GM23338 (cell line): ENCODE measurements around the gene UNK. TPM values are rescaled to one million over a fixed set of nuclear protein-coding genes. Genes with fewer than 3 reads are reported as not detected.

Experiments
- ATAC-seq: fragments of 200-7000 bp; cut with Tn5 transposase; 3 replicates; pipeline ENCODE4 v1.9.1; 2020
- DNase-seq: peaks from one replicate; pipeline ENCODE4 v3.0.0-alpha.2; 2015; ENCODE audit warnings: low spot score
- H2AFZ ChIP-seq: fragments of 200-600 bp; sonication (generic); 2 replicates; pipeline ENCODE4 v1.8.0; 2016; ENCODE audit warnings: antibody characterized with exemption, mild to moderate bottlenecking, moderate library complexity
- H3F3A ChIP-seq: fragments of 200-600 bp; sonication (generic); replicated peaks from 2 replicates; pipeline ENCODE4 v1.8.0; 2017; ENCODE audit warnings: antibody characterized with exemption, mixed run types, low read depth
- H3K27ac ChIP-seq: fragments of 200-600 bp; sonication (generic); 2 replicates; pipeline ENCODE4 v1.6.1; 2016; ENCODE audit warnings: low read depth
- H3K27me3 ChIP-seq: fragments of 200-600 bp; sonication (generic); 2 replicates; pipeline ENCODE4 v1.8.0; 2016; ENCODE audit warnings: mild to moderate bottlenecking, mixed run types, moderate library complexity; ENCODE audit not compliant: insufficient read depth
- H3K36me3 ChIP-seq: fragments of 200-600 bp; sonication (generic); 2 replicates; pipeline ENCODE4 v1.8.0; 2016; ENCODE audit warnings: mild to moderate bottlenecking; ENCODE audit not compliant: insufficient read depth
- H3K4me1 ChIP-seq: fragments of 200-600 bp; sonication (generic); 2 replicates; pipeline ENCODE4 v1.8.0; 2016; ENCODE audit warnings: mild to moderate bottlenecking, moderate library complexity; ENCODE audit not compliant: insufficient read depth
- H3K4me2 ChIP-seq: fragments of 200-600 bp; sonication (generic); 2 replicates; pipeline ENCODE4 v1.7.1; 2017; ENCODE audit warnings: mixed run types
- H3K4me3 ChIP-seq: fragments of 200-600 bp; sonication (generic); 2 replicates; pipeline ENCODE4 v1.6.1; 2016; ENCODE audit warnings: mixed run types
- H3K79me2 ChIP-seq: fragments of 200-600 bp; sonication (generic); replicated peaks from 2 replicates; pipeline ENCODE4 v1.8.0; 2017; ENCODE audit warnings: mild to moderate bottlenecking; ENCODE audit not compliant: insufficient read depth
- H3K9me2 ChIP-seq: fragments of 200-600 bp; sonication (generic); 2 replicates; pipeline ENCODE4 v1.8.0; 2017; ENCODE audit not compliant: insufficient read depth
- H4K20me1 ChIP-seq: fragments of 200-600 bp; sonication (generic); replicated peaks from 2 replicates; pipeline ENCODE4 v1.8.0; 2017; ENCODE audit warnings: mild to moderate bottlenecking; ENCODE audit not compliant: insufficient read depth
- H3K27ac Mint-ChIP-seq: 2 replicates; pipeline ENCODE4 v1.8.0; 2020; ENCODE audit warnings: inconsistent platforms, mild to moderate bottlenecking, moderate library complexity, mixed read lengths
- H3K27me3 Mint-ChIP-seq: 3 replicates; pipeline ENCODE4 v1.8.0; 2022; ENCODE audit warnings: low read depth, mild to moderate bottlenecking, moderate library complexity, mixed read lengths, inconsistent platforms; ENCODE audit not compliant: insufficient read depth, poor library complexity
- H3K36me3 Mint-ChIP-seq: 3 replicates; pipeline ENCODE4 v1.8.0; 2021; ENCODE audit warnings: low read depth, mild to moderate bottlenecking, inconsistent platforms, moderate library complexity, mixed read lengths
- H3K4me1 Mint-ChIP-seq: 3 replicates; pipeline ENCODE4 v1.8.0; 2020; ENCODE audit warnings: mild to moderate bottlenecking, inconsistent platforms, mixed read lengths
- H3K4me3 Mint-ChIP-seq: 3 replicates; pipeline ENCODE4 v1.8.0; 2021; ENCODE audit warnings: moderate library complexity, mild to moderate bottlenecking, inconsistent platforms, mixed read lengths
- H3K9me3 Mint-ChIP-seq: 3 replicates; pipeline ENCODE4 v1.8.0; 2020; ENCODE audit warnings: moderate library complexity, mild to moderate bottlenecking, inconsistent platforms, mixed read lengths
- CREB1 ChIP-seq: fragments of 250-450 bp; sonication (Bioruptor Pico); IDR thresholded peaks from 2 replicates; pipeline ENCODE4 v1.5.0; 2020; ENCODE audit warnings: low read depth, mild to moderate bottlenecking, moderate library complexity
- JUNB ChIP-seq: IDR thresholded peaks from one replicate; pipeline ENCODE4 v1.6.1; 2016; ENCODE audit warnings: antibody characterized with exemption; ENCODE audit not compliant: unreplicated experiment
- NANOG ChIP-seq: IDR thresholded peaks from 2 replicates; pipeline ENCODE4 v1.6.1; 2016; ENCODE audit warnings: antibody characterized with exemption, borderline replicate concordance
- POLR2AphosphoS5 ChIP-seq: IDR thresholded peaks from 2 replicates; pipeline ENCODE4 v1.6.1; 2016; ENCODE audit warnings: antibody characterized with exemption, low read depth
- ZNF114 ChIP-seq: fragments of 250-450 bp; sonication (Bioruptor Pico); IDR thresholded peaks from 2 replicates; pipeline ENCODE4 v1.5.0; 2020; ENCODE audit warnings: mild to moderate bottlenecking, moderate library complexity
- ZNF331 ChIP-seq: fragments of 250-450 bp; sonication (Bioruptor Pico); IDR thresholded peaks from 2 replicates; pipeline ENCODE4 v1.5.0; 2020; ENCODE audit warnings: low read depth, mild to moderate bottlenecking, moderate library complexity
- polyA plus RNA-seq: library from polyadenylated mRNA; unstranded; fragments of >200 nt; fragmentation: Nextera tagmentation; extraction: Ambion mirVana; gene quantifications from 2 replicates; pipeline ENCODE4 v1.2.1, GENCODE V29; 2016
- total RNA-seq: library from RNA; depleted of rRNA; stranded (reverse); fragments of >200 nt; shearing (Covaris generic); gene quantifications from 2 replicates; pipeline ENCODE4 v1.2.3, GENCODE V29; 2014
- TF ChIP-seq, protein P1 (sequence below): IDR thresholded peaks from 2 replicates; pipeline ENCODE4 v1.6.1; 2016; ENCODE audit warnings: antibody characterized with exemption
- TF ChIP-seq, protein P2 (sequence below): IDR thresholded peaks from one replicate; pipeline ENCODE4 v1.6.1; 2018; ENCODE audit warnings: antibody characterized with exemption; ENCODE audit not compliant: unreplicated experiment
- TF ChIP-seq, protein P3 (sequence below): fragments of 250-450 bp; sonication (Bioruptor Pico); IDR thresholded peaks from 2 replicates; pipeline ENCODE4 v1.5.0; 2020; ENCODE audit warnings: mild to moderate bottlenecking, moderate library complexity

UNK gene
- total and polyA plus RNA-seq, 2 experiments from 2014 or later = 21.8 to 65.2 TPM

DNA sequence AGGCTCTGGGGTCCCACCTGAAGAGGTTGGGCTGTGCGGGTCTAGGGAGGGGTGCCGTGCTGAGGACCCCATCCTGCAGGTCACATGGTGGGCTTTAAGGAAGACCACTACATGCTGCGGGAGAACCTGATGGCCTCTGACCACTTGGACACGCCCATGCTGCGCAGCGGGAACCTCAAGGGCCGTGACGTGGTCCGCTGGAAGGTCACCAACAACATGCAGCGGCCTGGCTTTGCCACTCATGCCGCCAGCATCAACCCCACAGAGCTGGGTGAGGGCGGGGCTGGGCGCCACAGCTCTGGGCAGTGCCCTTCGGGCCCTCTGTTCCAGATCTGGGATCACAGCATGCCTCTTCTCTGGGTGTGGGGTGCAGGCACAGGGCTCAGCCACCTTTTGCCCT, 44.8 kb upstream of the UNK start (continued):
- TF ChIP-seq, protein P1, sequence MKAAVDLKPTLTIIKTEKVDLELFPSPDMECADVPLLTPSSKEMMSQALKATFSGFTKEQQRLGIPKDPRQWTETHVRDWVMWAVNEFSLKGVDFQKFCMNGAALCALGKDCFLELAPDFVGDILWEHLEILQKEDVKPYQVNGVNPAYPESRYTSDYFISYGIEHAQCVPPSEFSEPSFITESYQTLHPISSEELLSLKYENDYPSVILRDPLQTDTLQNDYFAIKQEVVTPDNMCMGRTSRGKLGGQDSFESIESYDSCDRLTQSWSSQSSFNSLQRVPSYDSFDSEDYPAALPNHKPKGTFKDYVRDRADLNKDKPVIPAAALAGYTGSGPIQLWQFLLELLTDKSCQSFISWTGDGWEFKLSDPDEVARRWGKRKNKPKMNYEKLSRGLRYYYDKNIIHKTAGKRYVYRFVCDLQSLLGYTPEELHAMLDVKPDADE = no peak
- TF ChIP-seq, protein P2, sequence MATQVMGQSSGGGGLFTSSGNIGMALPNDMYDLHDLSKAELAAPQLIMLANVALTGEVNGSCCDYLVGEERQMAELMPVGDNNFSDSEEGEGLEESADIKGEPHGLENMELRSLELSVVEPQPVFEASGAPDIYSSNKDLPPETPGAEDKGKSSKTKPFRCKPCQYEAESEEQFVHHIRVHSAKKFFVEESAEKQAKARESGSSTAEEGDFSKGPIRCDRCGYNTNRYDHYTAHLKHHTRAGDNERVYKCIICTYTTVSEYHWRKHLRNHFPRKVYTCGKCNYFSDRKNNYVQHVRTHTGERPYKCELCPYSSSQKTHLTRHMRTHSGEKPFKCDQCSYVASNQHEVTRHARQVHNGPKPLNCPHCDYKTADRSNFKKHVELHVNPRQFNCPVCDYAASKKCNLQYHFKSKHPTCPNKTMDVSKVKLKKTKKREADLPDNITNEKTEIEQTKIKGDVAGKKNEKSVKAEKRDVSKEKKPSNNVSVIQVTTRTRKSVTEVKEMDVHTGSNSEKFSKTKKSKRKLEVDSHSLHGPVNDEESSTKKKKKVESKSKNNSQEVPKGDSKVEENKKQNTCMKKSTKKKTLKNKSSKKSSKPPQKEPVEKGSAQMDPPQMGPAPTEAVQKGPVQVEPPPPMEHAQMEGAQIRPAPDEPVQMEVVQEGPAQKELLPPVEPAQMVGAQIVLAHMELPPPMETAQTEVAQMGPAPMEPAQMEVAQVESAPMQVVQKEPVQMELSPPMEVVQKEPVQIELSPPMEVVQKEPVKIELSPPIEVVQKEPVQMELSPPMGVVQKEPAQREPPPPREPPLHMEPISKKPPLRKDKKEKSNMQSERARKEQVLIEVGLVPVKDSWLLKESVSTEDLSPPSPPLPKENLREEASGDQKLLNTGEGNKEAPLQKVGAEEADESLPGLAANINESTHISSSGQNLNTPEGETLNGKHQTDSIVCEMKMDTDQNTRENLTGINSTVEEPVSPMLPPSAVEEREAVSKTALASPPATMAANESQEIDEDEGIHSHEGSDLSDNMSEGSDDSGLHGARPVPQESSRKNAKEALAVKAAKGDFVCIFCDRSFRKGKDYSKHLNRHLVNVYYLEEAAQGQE = no peak

DNA sequence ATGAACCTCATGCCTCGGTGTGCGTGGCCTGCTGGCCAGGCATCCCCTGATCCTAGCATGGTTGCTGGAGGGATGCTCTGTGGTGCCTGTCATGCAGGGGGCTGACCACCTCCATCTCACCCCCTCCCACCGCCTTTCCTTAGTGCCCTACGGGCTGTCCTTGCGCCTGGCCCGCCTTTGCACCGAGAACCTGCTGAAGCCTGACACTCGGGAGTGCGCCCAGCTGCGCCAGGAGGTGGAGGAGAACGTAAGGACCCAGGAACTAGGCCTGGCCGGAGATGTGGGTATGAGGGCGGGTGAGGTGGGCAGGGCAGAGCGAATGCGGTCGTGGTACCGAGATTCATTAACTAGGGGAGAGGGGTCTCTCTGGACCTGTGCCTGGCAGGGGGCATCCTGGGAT, 44.4 kb upstream of the UNK start:
- no peaks in the 10 kb centered on the region for H3K79me2 ChIP-seq
- no peak overlapping the region for H2AFZ ChIP-seq
- no peak for DNase-seq
- H3K27ac ChIP-seq = no peak overlapping the region
- H3K9me2 ChIP-seq = no peaks in the 10 kb centered on the region
- no peaks in the 10 kb centered on the region for H4K20me1 ChIP-seq
- Mint-ChIP-seq H3K27me3 (peaks cover 6% of the 10 kb centered on the region), H3K4me3 (no peak overlapping the region), H3K4me1 (0 out of 3 replicates have a peak, but pooled peaks cover 6% of the 10 kb centered on the region), H3K9me3 (no peaks in the 10 kb centered on the region), H3K27ac (no peak overlapping the region), H3K36me3 (no peaks in the 10 kb centered on the region; the same call in 2 of the 3 replicates)
- no peaks in the 10 kb centered on the region for H3K4me1 ChIP-seq
- H3K4me3 ChIP-seq = no peak overlapping the region
- no peaks in the 10 kb centered on the region for H3K27me3 ChIP-seq
- no peak overlapping the region for H3K4me2 ChIP-seq
- TF ChIP-seq ZNF331 (CRISPR knock-in tag) = no peak
- TF ChIP-seq ZNF114 (CRISPR knock-in tag) = no peak
- TF ChIP-seq JUNB = no peak
- no peak for TF ChIP-seq CREB1 (CRISPR knock-in tag)
- TF ChIP-seq POLR2AphosphoS5 = no peak
- TF ChIP-seq, protein P3, sequence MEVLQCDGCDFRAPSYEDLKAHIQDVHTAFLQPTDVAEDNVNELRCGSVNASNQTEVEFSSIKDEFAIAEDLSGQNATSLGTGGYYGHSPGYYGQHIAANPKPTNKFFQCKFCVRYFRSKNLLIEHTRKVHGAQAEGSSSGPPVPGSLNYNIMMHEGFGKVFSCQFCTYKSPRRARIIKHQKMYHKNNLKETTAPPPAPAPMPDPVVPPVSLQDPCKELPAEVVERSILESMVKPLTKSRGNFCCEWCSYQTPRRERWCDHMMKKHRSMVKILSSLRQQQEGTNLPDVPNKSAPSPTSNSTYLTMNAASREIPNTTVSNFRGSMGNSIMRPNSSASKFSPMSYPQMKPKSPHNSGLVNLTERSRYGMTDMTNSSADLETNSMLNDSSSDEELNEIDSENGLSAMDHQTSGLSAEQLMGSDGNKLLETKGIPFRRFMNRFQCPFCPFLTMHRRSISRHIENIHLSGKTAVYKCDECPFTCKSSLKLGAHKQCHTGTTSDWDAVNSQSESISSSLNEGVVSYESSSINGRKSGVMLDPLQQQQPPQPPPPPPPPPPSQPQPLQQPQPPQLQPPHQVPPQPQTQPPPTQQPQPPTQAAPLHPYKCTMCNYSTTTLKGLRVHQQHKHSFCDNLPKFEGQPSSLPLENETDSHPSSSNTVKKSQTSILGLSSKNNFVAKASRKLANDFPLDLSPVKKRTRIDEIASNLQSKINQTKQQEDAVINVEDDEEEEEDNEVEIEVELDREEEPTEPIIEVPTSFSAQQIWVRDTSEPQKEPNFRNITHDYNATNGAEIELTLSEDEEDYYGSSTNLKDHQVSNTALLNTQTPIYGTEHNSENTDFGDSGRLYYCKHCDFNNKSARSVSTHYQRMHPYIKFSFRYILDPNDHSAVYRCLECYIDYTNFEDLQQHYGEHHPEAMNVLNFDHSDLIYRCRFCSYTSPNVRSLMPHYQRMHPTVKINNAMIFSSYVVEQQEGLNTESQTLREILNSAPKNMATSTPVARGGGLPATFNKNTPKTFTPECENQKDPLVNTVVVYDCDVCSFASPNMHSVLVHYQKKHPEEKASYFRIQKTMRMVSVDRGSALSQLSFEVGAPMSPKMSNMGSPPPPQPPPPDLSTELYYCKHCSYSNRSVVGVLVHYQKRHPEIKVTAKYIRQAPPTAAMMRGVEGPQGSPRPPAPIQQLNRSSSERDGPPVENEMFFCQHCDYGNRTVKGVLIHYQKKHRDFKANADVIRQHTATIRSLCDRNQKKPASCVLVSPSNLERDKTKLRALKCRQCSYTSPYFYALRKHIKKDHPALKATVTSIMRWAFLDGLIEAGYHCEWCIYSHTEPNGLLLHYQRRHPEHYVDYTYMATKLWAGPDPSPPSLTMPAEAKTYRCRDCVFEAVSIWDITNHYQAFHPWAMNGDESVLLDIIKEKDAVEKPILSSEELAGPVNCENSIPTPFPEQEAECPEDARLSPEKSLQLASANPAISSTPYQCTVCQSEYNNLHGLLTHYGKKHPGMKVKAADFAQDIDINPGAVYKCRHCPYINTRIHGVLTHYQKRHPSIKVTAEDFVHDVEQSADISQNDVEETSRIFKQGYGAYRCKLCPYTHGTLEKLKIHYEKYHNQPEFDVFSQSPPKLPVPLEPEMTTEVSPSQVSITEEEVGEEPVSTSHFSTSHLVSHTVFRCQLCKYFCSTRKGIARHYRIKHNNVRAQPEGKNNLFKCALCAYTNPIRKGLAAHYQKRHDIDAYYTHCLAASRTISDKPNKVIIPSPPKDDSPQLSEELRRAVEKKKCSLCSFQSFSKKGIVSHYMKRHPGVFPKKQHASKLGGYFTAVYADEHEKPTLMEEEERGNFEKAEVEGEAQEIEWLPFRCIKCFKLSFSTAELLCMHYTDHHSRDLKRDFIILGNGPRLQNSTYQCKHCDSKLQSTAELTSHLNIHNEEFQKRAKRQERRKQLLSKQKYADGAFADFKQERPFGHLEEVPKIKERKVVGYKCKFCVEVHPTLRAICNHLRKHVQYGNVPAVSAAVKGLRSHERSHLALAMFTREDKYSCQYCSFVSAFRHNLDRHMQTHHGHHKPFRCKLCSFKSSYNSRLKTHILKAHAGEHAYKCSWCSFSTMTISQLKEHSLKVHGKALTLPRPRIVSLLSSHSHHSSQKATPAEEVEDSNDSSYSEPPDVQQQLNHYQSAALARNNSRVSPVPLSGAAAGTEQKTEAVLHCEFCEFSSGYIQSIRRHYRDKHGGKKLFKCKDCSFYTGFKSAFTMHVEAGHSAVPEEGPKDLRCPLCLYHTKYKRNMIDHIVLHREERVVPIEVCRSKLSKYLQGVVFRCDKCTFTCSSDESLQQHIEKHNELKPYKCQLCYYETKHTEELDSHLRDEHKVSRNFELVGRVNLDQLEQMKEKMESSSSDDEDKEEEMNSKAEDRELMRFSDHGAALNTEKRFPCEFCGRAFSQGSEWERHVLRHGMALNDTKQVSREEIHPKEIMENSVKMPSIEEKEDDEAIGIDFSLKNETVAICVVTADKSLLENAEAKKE = no peak
- TF ChIP-seq NANOG = no peak
- H3F3A ChIP-seq = no peaks in the 10 kb centered on the region
- no peaks in the 10 kb centered on the region for H3K36me3 ChIP-seq
- no peak for ATAC-seq
